ENCODE results near the gene ABCB4.
A peak's percentile ranks its signal among the peaks of the same experiment; 100 is the strongest.

Gene ABCB4

GRCh38 chr7:87416682-87417587 is 58.5 kb downstream of the ABCB4 start:
- peak; percentile 60 for DNase-seq

DNA sequence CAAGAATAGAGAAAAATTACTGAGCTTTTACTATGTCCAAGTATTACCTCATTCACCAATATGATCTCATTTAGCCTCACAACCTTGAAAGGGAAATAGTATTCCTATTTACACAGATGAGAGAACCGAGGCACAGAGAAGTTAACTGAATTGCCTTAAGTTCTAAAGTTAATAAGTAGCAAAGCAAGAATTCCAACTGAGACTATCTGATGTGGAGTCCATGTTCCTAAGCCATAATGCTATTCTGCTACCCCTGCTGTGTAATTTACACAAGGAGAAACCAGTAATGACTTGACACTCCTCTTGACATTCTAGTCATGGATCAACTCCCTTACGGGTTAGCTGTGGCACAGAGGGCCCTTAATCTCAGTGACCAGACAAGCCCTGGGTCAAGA is 60.7 kb downstream of the ABCB4 start:
- DNase-seq: no peak

DNA sequence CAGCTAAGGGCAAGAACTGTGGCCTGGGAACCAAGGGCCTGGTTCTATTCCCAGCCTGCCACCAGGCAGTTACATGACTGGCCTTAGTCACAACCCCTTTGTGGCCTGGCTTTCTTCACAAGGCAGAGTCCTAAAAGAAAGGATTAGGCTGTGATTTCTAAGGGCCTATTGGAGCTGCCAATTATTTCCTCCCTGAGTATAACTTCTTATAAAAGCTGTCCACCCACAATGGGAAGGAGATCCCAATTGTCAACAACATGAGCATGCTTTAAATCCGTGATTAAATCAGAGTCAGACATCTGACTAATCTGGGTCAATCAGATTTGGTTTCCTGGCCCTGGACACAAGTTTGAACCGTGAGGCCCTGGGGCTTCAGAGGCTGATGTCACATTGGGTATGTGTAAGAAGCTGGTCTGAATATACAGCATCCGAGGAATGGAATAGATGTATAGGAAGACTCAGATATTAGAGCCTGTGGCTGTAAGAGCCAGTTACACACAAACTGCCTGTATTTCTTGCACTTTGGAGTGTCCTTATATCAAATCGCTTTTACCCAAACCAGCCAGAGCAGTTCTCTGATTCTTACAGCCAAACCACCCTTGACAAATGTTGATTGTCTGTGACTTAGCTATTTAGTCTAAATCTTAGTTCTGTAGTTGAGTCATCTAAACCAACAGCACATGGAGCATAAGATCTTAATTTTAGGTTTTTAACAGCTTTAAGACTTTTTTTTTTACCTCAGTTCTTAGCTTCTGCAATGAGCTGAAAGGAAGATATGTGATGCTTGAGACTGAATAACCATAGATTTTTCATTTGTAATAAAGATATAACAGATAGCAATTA is 61.3 kb downstream of the ABCB4 start:
- DNase-seq: peak; percentile 53

DNA sequence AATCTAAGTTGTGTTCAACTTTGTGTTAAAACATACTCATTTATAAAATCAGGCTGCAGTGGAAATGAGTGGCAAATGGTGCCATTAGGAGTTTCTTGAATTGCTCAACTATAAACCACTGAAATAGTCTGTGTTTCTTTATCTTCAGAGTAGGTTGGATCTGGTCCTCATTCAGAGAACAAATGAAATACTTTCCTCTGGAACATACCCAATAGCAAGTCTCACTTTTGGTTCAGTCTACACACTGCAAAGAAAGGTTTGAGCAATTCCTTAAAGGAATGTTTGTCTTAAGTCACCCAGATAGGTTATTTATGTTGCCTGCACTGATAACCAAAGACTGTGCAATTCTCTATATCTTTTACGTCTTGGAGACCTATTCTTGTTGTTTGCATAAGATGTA is 62.5 kb downstream of the ABCB4 start:
- no peak for DNase-seq

- no peak for DNase-seq
Observed at GRCh38 chr7:87411186-87411585, 64.3 kb downstream of the ABCB4 start.

DNA sequence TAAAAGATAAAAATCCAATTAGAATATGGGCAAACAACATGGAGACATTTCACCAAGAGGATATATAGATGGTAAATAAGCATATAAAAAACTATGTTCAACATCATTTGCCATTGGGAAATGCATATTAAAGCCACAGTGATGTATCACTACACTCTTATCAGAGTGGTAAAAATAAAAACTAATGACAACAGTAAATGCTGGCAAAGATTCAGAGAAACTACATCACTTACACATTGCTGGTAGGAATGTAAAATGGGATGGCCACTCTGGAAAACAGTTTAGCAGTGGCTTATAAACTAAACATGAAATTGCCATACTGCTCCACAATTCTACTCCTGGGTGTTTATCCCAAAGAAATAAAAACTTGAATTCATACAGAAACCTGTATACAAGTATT is 70.8 kb downstream of the ABCB4 start:
- no peak for DNase-seq

- peak; percentile 4 for DNase-seq
Observed at GRCh38 chr7:87398446-87398845, 77.0 kb downstream of the ABCB4 start.

DNA sequence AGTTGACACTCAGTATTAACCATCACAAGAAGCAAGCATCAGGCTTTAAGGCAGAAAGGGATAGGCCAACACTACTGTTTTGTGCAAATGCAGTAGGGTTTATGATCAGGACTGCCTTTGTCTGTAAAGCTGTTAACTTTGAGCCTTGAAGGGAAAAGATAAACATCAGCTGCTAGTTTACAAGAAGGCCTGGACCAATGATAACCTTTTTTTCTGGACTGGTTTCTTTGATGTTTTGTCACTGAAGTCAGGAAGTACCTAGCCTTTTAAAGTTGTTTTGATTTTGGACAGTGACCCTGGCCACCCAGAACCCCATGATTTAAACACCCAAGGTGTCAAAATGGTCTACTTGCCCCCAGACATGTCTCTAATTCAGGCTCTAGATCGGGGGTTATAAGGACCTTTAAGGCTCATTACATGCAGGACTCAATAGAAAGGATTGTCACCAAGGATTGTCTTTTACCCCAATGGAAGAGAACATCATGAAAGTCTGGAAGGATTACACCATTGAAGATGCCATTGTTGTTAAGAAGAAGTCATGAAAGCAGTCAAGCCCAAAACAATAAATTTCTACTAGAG is 79.9 kb downstream of the ABCB4 start:
- DNase-seq: no peak

GRCh38 chr7:87391020-87391701 is 84.3 kb downstream of the ABCB4 start:
- no peak for DNase-seq

DNA sequence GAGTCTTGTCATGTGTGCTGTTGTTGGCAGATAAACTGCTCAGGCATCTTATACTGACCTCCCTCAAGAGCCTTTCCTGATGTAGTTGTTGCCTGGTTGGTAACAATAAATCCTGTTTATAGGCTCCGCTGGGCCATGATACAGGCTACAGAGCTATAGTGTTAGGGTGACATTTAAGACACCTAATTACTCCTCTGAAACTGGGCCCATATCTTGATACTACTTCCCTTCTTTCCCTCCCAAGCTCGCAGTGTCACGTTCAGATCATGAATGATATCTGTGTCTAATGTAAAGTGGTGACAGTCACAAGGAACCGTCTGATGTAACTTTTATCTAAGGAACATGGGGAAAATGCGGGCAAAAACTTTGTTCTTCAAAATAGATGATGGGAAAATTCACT is 94.6 kb downstream of the ABCB4 start:
- no peak for DNase-seq

- DNase-seq: no peak
Observed at GRCh38 chr7:87375662-87376435, 99.6 kb downstream of the ABCB4 start.

GRCh38 chr7:87370660-87371180 is 104.8 kb downstream of the ABCB4 start:
- DNase-seq: no peak

GRCh38 chr7:87369216-87369615 is 106.3 kb downstream of the ABCB4 start:
- no peak for DNase-seq

GRCh38 chr7:87364246-87364645 is 111.2 kb downstream of the ABCB4 start:
- DNase-seq: no peak

DNA sequence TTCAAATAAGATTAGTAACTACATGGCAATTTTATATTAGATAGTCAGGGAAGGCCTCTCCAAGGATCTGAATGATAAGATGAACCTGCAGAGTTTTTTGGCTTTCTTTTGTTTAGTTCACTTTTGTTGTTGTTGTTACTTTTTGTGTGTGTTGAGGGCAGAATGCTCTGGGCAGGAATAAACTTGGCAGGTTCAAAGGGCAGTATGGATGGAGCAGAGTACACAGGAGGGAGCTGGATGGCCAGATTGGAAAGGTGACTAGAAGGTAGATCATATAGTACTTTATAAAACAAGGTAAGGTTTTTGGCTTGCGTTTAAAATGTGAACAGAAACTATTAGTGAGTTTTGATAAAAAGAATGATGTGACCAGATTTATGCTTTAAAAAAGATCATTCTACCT is 112.1 kb downstream of the ABCB4 start:
- DNase-seq: no peak

GRCh38 chr7:87361320-87361719 is 114.2 kb downstream of the ABCB4 start:
- DNase-seq: no peak

DNA sequence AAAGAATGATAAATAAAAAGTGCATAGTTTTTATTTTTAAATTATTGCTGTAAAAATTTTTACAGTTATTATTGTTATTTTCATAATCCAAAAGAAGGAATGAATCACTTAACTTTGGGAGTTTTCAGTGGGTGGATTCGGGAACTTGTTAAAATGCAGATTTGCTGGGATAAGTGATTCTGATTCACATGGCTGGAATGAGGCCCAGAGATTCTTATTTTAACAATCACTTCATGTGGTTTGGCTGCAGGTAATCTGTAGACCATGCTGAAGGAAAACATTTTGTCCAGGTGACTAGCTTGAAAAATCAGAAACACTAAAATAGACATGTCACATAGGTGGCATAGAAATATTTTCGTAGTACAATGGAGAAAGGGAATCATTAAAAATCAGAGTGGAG is 116.1 kb downstream of the ABCB4 start:
- no peak for DNase-seq

GRCh38 chr7:87356448-87356847 is 119.0 kb downstream of the ABCB4 start:
- no peak for DNase-seq

DNA sequence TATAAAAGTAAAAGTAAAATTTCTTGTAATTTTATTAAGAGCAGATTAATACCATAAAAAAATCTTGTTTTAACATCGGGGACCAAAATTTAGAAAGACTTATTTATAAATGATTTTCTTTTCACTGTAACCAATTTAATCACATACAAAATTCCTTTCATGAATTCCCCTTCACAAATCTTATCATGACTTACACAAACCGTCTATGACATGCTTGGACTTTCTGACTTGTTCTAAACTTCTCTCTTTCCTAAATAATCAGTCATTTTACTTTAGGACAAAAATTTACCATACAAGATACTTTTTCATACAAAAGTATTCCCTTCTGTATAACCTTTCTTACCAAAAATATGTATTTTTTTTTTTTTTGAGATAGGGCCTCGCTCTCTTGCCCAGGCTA is 120.7 kb downstream of the ABCB4 start:
- DNase-seq: no peak
